Naive thymus-derived CD4-positive, alpha-beta T cell (primary cell): ENCODE measurements around the gene KCNIP4. TPM values are rescaled to one million over a fixed set of nuclear protein-coding genes. Genes with fewer than 3 reads are reported as not detected.

Source experiments
- ATAC-seq: fragments of 150-1000 bp; cut with Tn5 transposase; 2 replicates; pipeline ENCODE4 v1.10.0; 2021; ENCODE audit warnings: mild to moderate bottlenecking, moderate library complexity
- CTCF ChIA-PET: fragments of 350-600 bp; sonication (Branson Sonifier 250); formaldehyde crosslinking; loops from one replicate; lab custom pipeline; 2021; ENCODE audit warnings: antibody characterized with exemption; lab: Charles Lee
- POLR2A ChIA-PET: fragments of 350-600 bp; sonication (Branson Sonifier 250); formaldehyde crosslinking; loops from one replicate; lab custom pipeline; 2021; ENCODE audit warnings: antibody characterized with exemption, inconsistent platforms; lab: Charles Lee
- DNase-seq, 9 donors: peaks; one replicate each; pipeline versions ENCODE4 v3.0.0 to v3.0.0-alpha.2; 2020 to 2022; ENCODE audit warnings: mixed read lengths in 1 of 9
- H3K27ac ChIP-seq: one replicate; pipeline ENCODE4 v1.7.0; 2013; ENCODE audit warnings: mild to moderate bottlenecking, low read depth, low read length, moderate library complexity
- H3K27me3 ChIP-seq, 2 donors: one replicate each; pipeline ENCODE4 v1.7.0; 2013; ENCODE audit warnings: low read length in 2 of 2, mild to moderate bottlenecking in 2 of 2, moderate library complexity in 2 of 2; ENCODE audit not compliant: control insufficient read depth in 2 of 2, insufficient read depth in 2 of 2
- H3K36me3 ChIP-seq, 3 experiments: 1 replicate in 2 of 3; 2 replicates in 1 of 3; pipeline ENCODE4 v1.7.0; 2013; ENCODE audit warnings: low read length in 3 of 3, mild to moderate bottlenecking in 3 of 3, moderate library complexity in 1 of 3; ENCODE audit not compliant: insufficient read depth in 3 of 3, control insufficient read depth in 2 of 3
- H3K4me1 ChIP-seq, 2 donors: one replicate each; pipeline ENCODE4 v1.7.0; 2013; ENCODE audit warnings: low read length in 2 of 2, mild to moderate bottlenecking in 2 of 2, moderate library complexity in 1 of 2; ENCODE audit not compliant: control insufficient read depth in 2 of 2, insufficient read depth in 2 of 2
- H3K4me3 ChIP-seq: 2 replicates; pipeline ENCODE4 v1.7.0; 2013; ENCODE audit warnings: mild to moderate bottlenecking, low read length
- H3K9me3 ChIP-seq, 3 experiments: 1 replicate in 2 of 3; 2 replicates in 1 of 3; pipeline ENCODE4 v1.7.0; 2013; ENCODE audit warnings: low read length in 3 of 3; ENCODE audit not compliant: control insufficient read depth in 2 of 3
- H3K27ac Mint-ChIP-seq, 9 donors: one replicate each; pipeline ENCODE4 v1.8.0; 2020 to 2022; ENCODE audit warnings: mixed read lengths in 9 of 9, mild to moderate bottlenecking in 8 of 9, moderate library complexity in 5 of 9, inconsistent platforms in 2 of 9
- H3K27me3 Mint-ChIP-seq, 5 donors: one replicate each; pipeline ENCODE4 v1.8.0; 2021 to 2022; ENCODE audit warnings: mixed read lengths in 5 of 5, mild to moderate bottlenecking in 1 of 5
- H3K36me3 Mint-ChIP-seq, 5 donors: one replicate each; pipeline ENCODE4 v1.8.0; 2020 to 2022; ENCODE audit warnings: mixed read lengths in 5 of 5, mild to moderate bottlenecking in 3 of 5, inconsistent platforms in 1 of 5
- H3K4me1 Mint-ChIP-seq, 7 donors: one replicate each; pipeline ENCODE4 v1.8.0; 2020 to 2022; ENCODE audit warnings: mixed read lengths in 7 of 7, mild to moderate bottlenecking in 3 of 7, inconsistent platforms in 1 of 7
- H3K4me3 Mint-ChIP-seq, 10 donors: one replicate each; pipeline ENCODE4 v1.8.0; 2020 to 2022; ENCODE audit warnings: mild to moderate bottlenecking in 10 of 10, mixed read lengths in 10 of 10, moderate library complexity in 6 of 10, inconsistent platforms in 2 of 10
- H3K9me3 Mint-ChIP-seq, 11 donors: one replicate each; pipeline ENCODE4 v1.8.0; 2020 to 2022; ENCODE audit warnings: mixed read lengths in 11 of 11, mild to moderate bottlenecking in 4 of 11, inconsistent platforms in 1 of 11, moderate library complexity in 1 of 11
- intact Hi-C, 2 donors: fragments of 100-400 bp; cut with micrococcal nuclease; formaldehyde crosslinking; loops; one replicate each; pipeline ENCODE4 v1.15.1; 2023
- polyA plus RNA-seq, 2 donors: library from polyadenylated mRNA; unstranded; fragments of 300-500 nt; fragmentation: Illumina TruSeq; gene quantifications; one replicate each; pipeline ENCODE4 v1.2.3, GENCODE V29; 2021
- total RNA-seq, 6 experiments: library from RNA in 5 of 6; stranded (reverse) in 5 of 6; gene quantifications; 1 replicate in 5 of 6; 2 replicates in 1 of 6; pipeline ENCODE4 v1.2.3 and lab custom pipeline; 2021 to 2026

The KCNIP4 gene
- total and polyA plus RNA-seq, 7 experiments from 2014 or later = 0.29 TPM; not detected in 6

DNA sequence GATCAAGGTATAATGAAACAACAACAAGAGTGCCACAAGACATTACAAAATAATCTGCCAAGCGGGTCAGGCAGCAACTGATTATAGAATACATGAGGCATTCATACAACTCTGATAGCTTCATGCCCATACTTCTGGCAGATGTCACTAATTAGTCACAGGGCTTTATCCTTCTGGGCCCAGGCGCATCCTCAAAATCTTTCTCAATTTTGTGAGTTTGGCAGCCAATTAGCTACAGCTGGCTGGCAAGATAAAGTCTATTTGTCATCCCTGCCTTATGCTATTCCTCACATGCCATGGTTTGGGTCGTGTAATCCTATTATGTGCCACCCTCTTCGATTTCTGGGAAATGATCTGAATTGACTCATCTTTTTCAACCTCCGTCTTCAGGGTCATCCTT is 994.0 kb downstream of the KCNIP4 start:
- Histone ChIP-seq H3K9me3 (no peaks in the 10 kb centered on the region), H3K36me3 (no peaks in the 10 kb centered on the region), H3K4me3 (no peak overlapping the region), H3K27me3 (no peaks in the 10 kb centered on the region), H3K4me1 (no peaks in the 10 kb centered on the region), H3K27ac (no peak overlapping the region)
- H3K36me3 Mint-ChIP-seq = no peaks in the 10 kb centered on the region
- no peak overlapping the region for H3K27ac Mint-ChIP-seq
- ChIA-PET POLR2A (no interaction called here), CTCF (no interaction called here)
- H3K27me3 Mint-ChIP-seq = no peaks in the 10 kb centered on the region
- H3K4me1 Mint-ChIP-seq = peaks cover 0 to 2% (median 0%) of the 10 kb centered on the region in 7 donors
- H3K4me3 Mint-ChIP-seq = no peak overlapping the region
- intact Hi-C loops = no loop called here
- no peak for ATAC-seq
- DNase-seq = no peak
- peaks cover 0 to 10% (median 2%) of the 10 kb centered on the region in 11 donors for H3K9me3 Mint-ChIP-seq

DNA sequence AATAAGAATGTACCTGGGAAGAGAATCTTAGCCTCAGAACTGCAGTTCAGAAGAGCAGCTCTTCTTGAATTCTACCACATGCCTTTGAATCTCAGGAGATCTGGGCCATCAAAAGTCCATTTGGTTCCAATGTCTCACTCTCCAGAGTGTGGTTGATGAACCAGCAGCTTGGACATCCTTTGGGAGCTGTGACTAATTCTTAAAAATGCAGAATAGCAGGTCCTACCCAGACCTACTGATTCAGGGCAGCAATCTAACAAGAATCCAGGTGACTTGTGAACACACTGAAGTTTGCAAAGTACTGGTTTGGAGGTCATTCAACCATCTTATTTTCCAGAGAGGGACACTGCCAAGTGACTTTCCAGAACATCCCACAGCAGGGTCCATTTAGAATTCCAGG is 1003.6 kb downstream of the KCNIP4 start:
- no peaks in the 10 kb centered on the region for H3K4me1 Mint-ChIP-seq
- no peak overlapping the region for H3K27ac Mint-ChIP-seq
- Histone ChIP-seq H3K36me3 (no peaks in the 10 kb centered on the region), H3K4me1 (no peaks in the 10 kb centered on the region), H3K9me3 (no peaks in the 10 kb centered on the region), H3K27me3 (no peaks in the 10 kb centered on the region), H3K27ac (no peak overlapping the region), H3K4me3 (no peak overlapping the region)
- intact Hi-C loops = no loop called here
- no peak for ATAC-seq
- H3K9me3 Mint-ChIP-seq = peaks cover 0 to 4% (median 3%) of the 10 kb centered on the region in 11 donors
- H3K4me3 Mint-ChIP-seq = no peak overlapping the region
- DNase-seq = no peak
- H3K36me3 Mint-ChIP-seq = no peaks in the 10 kb centered on the region
- H3K27me3 Mint-ChIP-seq = no peaks in the 10 kb centered on the region
- CTCF ChIA-PET = no interaction called here
- POLR2A ChIA-PET = no interaction called here

DNA sequence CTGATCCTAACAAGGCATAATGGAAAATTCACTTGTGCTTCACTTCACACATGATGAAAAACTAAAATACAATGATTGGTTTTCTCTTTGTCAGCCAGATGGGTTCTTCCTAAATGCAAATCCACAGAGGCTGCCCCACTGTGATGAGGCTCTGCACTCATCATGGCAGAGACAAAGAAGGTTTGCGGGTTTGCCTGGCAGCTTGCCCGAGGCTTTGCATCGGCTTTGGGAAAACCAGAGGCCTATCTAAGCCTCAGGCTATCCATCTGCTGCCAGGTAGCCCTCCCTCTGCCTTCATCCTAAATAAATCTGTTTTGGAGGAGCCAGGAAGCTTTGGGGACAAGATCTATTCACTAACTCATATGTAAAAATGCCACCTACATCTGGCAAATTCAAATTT is 1004.1 kb downstream of the KCNIP4 start:
- peaks cover 0 to 4% (median 3%) of the 10 kb centered on the region in 11 donors for H3K9me3 Mint-ChIP-seq
- no peaks in the 10 kb centered on the region for H3K9me3 ChIP-seq
- no peak overlapping the region for H3K27ac ChIP-seq
- H3K36me3 Mint-ChIP-seq = no peaks in the 10 kb centered on the region
- H3K27me3 ChIP-seq = no peaks in the 10 kb centered on the region
- H3K27me3 Mint-ChIP-seq = no peaks in the 10 kb centered on the region
- H3K4me1 Mint-ChIP-seq = no peaks in the 10 kb centered on the region
- H3K4me1 ChIP-seq = no peaks in the 10 kb centered on the region
- no peak overlapping the region for H3K4me3 Mint-ChIP-seq
- no peak for DNase-seq
- intact Hi-C loops = no loop called here
- no peak for ATAC-seq
- H3K36me3 ChIP-seq = no peaks in the 10 kb centered on the region
- ChIA-PET POLR2A (no interaction called here), CTCF (no interaction called here)
- no peak overlapping the region for H3K4me3 ChIP-seq
- no peak overlapping the region for H3K27ac Mint-ChIP-seq

DNA sequence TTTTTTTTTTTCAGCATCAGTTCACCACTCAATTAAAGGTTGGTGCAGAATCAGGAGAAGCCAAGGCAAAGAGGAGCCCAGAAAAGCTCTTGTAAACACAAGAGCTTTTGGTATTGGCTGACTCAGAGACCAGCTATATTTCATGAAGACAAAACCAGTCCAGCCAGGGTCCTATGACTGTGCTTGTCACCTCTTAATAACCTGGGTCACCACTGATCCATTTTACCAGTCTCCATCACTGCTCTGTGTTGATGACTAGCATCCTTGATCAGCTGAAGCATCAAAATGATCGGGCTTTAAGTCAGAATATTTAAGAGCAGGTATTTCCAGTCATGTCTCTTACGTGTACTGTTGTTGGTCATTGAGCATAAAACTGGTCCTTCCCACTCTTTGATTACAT is 1010.4 kb downstream of the KCNIP4 start:
- CTCF ChIA-PET = no interaction called here
- H3K27ac ChIP-seq = no peak overlapping the region
- no peaks in the 10 kb centered on the region for H3K4me1 ChIP-seq
- ATAC-seq (no peak), DNase-seq (no peak)
- no peaks in the 10 kb centered on the region for H3K36me3 ChIP-seq
- POLR2A ChIA-PET = no interaction called here
- Mint-ChIP-seq H3K27me3 (no peaks in the 10 kb centered on the region), H3K27ac (no peak overlapping the region), H3K4me1 (no peaks in the 10 kb centered on the region), H3K9me3 (peaks cover 0 to 9% (median 3%) of the 10 kb centered on the region in 11 donors), H3K36me3 (no peaks in the 10 kb centered on the region), H3K4me3 (no peak overlapping the region)
- no peaks in the 10 kb centered on the region for H3K9me3 ChIP-seq
- no peak overlapping the region for H3K4me3 ChIP-seq
- H3K27me3 ChIP-seq = no peaks in the 10 kb centered on the region
- intact Hi-C loops = no loop called here

DNA sequence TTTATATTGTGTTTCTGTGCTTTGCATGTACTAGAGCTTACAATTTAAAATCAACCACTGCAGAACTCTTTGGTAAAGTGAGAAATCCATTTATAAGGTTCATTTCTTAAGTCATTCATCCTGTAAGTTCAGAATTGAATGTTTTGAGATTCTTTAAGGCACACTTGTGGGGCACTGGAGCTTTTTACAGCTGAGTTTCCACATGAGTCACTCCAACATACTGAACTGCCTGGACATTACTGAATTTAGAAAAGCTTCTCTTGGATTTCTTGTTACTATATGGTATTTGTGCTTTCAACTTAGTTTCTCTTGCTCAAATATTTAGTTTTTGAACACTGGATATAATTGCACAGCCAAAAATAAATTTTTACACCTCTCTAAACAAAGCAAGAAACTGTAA is 1022.0 kb downstream of the KCNIP4 start:
- no peak for ATAC-seq
- no peaks in the 10 kb centered on the region for H3K4me1 Mint-ChIP-seq
- no peak for DNase-seq
- CTCF ChIA-PET = no interaction called here
- no peaks in the 10 kb centered on the region for H3K36me3 Mint-ChIP-seq
- H3K9me3 Mint-ChIP-seq = peaks cover 0 to 7% (median 0%) of the 10 kb centered on the region in 11 donors
- no peak overlapping the region for H3K27ac Mint-ChIP-seq
- no peak overlapping the region for H3K4me3 ChIP-seq
- no peak overlapping the region for H3K4me3 Mint-ChIP-seq
- H3K27me3 Mint-ChIP-seq = peaks cover 0 to 4% (median 0%) of the 10 kb centered on the region in 5 donors
- no peaks in the 10 kb centered on the region for H3K36me3 ChIP-seq
- POLR2A ChIA-PET = interaction anchor here (0.7 to 1.2 kb wide), 2 partner anchors 10 to 43 kb away, joined by 4 read pairs; no protein-coding TSS in a partner anchor
- no peaks in the 10 kb centered on the region for H3K9me3 ChIP-seq
- no peaks in the 10 kb centered on the region for H3K4me1 ChIP-seq
- H3K27me3 ChIP-seq = no peaks in the 10 kb centered on the region
- intact Hi-C loops = no loop called here
- no peak overlapping the region for H3K27ac ChIP-seq

DNA sequence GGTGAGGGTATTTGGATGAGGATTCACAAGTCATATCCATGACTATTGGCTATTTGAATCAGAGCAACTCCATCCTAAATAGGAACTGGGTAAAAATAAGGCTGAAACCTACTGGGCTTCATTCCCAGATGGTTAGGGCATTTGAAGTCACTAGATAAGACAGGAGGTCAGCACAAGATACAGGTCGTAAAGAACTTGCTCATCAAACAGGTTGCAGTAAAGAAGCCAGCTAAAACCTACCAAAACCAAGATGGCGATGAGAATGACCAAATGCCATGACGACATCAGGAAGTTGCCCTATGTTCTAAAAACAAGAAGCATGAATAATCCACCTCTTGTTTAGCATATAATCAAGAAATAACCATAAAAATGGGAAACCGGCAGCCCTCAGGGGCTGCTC is 1023.4 kb downstream of the KCNIP4 start:
- H3K36me3 Mint-ChIP-seq = peaks cover 0 to 3% (median 0%) of the 10 kb centered on the region in 5 donors
- no peak overlapping the region for H3K4me3 Mint-ChIP-seq
- CTCF ChIA-PET = no interaction called here
- H3K9me3 Mint-ChIP-seq = peaks cover 0 to 7% (median 2%) of the 10 kb centered on the region in 11 donors
- Histone ChIP-seq H3K27me3 (no peaks in the 10 kb centered on the region), H3K4me3 (no peak overlapping the region), H3K36me3 (no peaks in the 10 kb centered on the region), H3K27ac (no peak overlapping the region), H3K9me3 (no peaks in the 10 kb centered on the region), H3K4me1 (no peaks in the 10 kb centered on the region)
- no peaks in the 10 kb centered on the region for H3K4me1 Mint-ChIP-seq
- POLR2A ChIA-PET = no interaction called here
- H3K27ac Mint-ChIP-seq = no peak overlapping the region
- no peak for ATAC-seq
- intact Hi-C loops = no loop called here
- peaks cover 0 to 4% (median 0%) of the 10 kb centered on the region in 5 donors for H3K27me3 Mint-ChIP-seq
- no peak for DNase-seq

DNA sequence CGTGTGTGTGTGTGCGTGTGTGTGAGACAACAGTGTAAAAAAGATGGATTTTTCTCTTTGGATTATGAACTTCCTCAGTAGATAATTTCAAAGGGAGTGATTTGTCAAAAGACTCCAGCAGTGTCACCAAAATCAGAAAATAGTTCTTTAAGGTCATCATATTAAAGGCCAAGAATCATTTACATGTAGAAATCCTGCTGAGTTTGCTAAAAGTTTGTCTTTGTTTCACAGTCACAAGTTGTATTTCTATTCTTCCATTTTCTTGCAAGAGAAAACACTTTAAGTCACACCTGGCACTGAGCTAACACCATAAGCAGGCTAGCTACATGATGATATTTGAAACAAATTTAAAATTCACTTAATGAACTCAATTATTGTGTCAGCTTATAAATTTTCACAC is 1025.6 kb downstream of the KCNIP4 start:
- no peaks in the 10 kb centered on the region for H3K27me3 ChIP-seq
- no peaks in the 10 kb centered on the region for H3K27me3 Mint-ChIP-seq
- H3K4me1 ChIP-seq = peaks cover 0 to 3% of the 10 kb centered on the region in 2 donors
- DNase-seq (no peak), ATAC-seq (no peak)
- H3K36me3 ChIP-seq = no peaks in the 10 kb centered on the region
- POLR2A ChIA-PET = no interaction called here
- H3K4me1 Mint-ChIP-seq = peaks cover 0 to 9% (median 0%) of the 10 kb centered on the region in 7 donors
- H3K9me3 Mint-ChIP-seq = peaks cover 0 to 7% (median 2%) of the 10 kb centered on the region in 11 donors
- CTCF ChIA-PET = no interaction called here
- no peak overlapping the region for H3K4me3 ChIP-seq
- no peak overlapping the region for H3K27ac Mint-ChIP-seq
- H3K36me3 Mint-ChIP-seq = peaks cover 0 to 4% (median 0%) of the 10 kb centered on the region in 5 donors
- H3K9me3 ChIP-seq = no peaks in the 10 kb centered on the region
- intact Hi-C loops = no loop called here
- no peak overlapping the region for H3K4me3 Mint-ChIP-seq
- no peak overlapping the region for H3K27ac ChIP-seq
